GM18858 (cell line): ENCODE measurements around the gene USP5.

Source experiments
- ATAC-seq: cut with Tn5 transposase; IDR thresholded peaks from one replicate; pipeline ENCODE4 v1.9.1; 2021; ENCODE audit not compliant: unreplicated experiment

The USP5 gene

DNA sequence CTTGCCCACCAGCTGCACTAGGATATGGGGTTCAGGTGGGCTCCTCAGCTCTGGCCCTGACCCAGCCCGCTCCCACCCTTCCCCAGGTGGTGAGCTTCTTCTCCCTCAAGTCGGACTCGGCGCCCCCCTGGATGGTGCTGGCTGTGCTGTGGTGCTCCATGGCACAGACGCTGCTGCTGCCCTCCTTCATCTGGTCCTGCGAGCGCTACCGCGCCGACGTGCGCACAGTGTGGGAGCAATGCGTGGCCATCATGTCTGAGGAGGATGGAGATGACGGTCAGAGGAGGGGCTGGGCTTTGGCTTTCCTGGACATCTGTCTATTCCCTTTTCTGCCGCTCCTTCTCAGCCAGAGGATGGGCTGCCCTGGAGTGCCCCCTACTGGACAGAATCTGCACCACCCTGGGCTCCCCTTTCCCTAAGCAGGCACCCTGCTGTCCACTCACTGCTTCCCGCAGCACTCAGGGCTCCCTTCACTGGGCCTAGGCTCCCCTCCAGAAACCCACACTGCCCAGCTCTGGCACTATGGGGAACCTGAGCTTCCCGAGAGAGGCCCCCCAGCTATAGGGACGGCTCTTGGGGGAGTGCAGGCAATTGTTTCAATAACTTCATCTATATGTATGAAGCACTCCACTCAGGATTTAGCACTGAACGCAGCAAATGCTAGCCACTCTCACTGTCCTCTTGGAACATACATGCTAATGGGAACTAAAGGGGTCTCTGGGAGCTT is 26.4 kb upstream of the USP5 start:
- ATAC-seq, result no peak

DNA sequence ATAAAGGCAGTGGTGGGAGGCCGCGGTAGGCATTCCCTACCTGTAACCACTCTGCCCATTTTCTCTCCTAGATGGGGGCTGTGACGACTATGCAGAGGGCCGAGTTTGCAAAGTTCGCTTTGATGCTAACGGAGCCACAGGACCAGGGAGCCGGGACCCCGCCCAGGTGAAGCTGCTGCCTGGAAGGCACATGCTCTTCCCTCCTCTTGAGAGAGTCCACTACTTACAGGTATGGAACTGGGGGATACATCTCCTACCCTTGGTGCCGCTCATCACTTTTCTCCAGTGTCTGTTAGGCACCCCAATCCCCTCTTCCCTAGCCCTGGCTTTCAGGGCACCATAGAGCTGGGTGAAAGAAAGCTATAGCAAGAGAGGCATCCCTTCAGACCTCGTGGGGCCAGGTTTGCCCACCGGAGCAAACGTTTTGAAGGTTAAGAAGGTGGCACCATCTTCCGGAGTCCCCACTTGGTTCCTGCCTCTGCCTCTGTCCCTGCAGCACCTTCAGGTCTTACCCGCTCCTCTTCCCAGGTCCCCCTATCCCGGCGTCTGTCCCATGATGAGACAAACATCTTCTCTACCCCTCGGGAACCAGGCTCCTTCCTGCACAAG is 25.7 kb upstream of the USP5 start:
- no peak for ATAC-seq

GRCh38 chr12:6826734-6827436 is 25.1 kb upstream of the USP5 start:
- no peak for ATAC-seq

GRCh38 chr12:6827437-6827911 is 24.5 kb upstream of the USP5 start:
- ATAC-seq, result no peak

DNA sequence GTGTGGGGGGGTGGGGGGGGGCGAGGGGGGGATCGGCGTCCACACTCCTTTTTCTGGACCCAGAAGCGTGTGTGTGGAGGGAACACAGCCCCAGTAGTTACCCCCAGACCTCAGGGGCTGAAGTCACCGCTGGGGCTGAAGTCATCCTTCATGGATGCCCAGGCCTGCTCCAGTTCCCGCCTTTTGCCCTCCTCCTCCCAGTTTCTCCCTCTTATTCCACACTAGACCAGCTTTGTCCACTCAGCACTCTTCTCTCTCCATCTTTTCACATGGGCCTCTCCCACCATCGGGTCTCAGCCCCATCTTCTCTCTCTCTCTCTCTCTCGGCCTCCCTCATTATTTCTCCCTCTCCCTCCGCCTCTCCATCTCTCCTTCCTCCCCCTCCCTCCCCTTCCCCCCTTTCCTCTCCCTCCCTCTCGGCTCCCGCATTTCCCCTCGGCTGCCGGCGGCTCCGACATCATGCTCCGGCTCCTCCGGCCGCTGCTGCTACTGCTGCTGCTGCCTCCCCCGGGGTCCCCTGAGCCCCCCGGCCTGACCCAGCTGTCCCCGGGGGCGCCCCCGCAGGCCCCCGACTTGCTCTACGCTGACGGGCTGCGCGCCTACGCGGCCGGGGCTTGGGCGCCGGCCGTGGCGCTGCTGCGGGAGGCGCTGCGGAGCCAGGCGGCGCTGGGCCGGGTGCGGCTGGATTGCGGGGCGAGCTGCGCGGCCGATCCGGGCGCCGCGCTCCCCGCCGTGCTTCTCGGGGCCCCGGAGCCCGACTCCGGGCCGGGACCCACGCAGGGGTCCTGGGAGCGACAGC is 23.8 kb upstream of the USP5 start, which contains the start of gene P3H3:
TSS of gene P3H3 (plus strand) at position 426 of the 799 bp plus-strand sequence. CDS start at position 460, 34 bp downstream.
- no peak for ATAC-seq

- ATAC-seq, result no peak
Observed at GRCh38 chr12:6828781-6829535, 23.0 kb upstream of the USP5 start.

DNA sequence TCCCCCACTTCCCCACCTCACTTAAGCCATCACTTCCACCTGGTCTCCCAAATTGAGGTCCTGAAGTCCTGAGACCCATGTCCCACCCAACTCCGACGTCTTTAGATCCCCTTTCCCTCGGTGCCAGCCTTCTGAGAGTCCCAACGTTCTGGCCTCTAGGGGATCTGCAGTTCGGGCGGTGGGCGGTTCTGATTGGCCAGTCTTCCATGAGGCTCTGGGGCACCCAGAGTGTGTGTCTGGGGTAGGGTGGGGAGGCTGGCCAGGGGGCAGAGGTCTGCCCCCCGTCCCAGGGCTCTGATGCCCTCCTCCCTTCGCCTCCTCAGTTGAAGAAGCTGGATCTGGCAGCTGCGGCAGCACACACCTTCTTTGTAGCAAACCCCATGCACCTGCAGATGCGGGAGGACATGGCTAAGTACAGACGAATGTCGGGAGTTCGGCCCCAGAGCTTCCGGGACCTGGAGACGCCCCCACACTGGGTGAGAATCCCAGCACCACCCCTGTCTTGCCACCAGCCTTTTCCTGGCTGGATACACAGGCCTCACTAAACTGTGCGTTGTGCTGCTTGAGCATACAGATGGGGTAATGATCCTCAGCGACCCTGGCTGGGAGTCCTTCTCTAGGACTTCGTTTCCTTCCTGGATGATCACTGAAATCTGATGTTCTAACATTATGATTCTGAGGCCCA is 22.3 kb upstream of the USP5 start:
- no peak for ATAC-seq

- no peak for ATAC-seq
Observed at GRCh38 chr12:6830286-6830890, 21.6 kb upstream of the USP5 start.

DNA sequence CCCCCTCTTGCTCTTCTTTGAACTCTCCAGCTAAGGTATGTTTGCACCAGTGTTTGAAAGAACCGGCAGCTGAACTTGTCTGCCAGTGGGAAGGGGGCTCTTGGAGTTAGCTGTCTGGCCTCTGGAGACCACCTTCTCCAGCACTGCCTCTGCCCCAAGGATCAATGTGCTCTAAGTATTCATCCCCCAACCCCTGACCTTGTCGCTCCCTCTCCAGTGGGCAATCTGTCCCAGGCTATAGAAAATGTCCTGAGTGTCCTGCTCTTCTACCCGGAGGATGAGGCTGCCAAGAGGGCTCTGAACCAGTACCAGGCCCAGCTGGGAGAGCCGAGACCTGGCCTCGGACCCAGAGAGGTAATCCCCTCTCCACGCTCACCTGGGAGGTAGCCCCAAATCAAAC is 21.0 kb upstream of the USP5 start:
- no peak for ATAC-seq

- no peak for ATAC-seq
Observed at GRCh38 chr12:6831450-6831995, 20.4 kb upstream of the USP5 start.

DNA sequence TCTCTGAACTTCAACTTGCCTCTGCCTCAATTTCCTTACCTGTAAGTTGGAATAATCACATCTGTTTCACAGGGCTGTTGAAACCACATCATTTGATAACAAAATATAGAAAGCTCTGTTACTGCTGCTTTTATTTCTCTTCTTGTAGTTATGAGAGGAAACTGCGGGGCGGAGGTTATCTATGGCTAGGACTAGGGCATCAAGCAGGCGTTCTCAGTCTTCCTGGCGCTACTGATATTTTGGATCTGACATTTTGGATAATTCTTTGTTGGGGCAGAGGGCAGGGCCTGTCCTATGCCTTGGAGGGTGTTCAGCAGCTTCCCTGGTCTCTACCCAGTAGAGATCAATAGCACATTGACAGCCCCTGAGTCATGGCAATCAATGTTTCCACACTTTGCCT is 19.8 kb upstream of the USP5 start:
- ATAC-seq, result no peak

- no peak for ATAC-seq
Observed at GRCh38 chr12:6833189-6833890, 18.6 kb upstream of the USP5 start.

GRCh38 chr12:6834254-6834653 is 17.7 kb upstream of the USP5 start:
- no peak for ATAC-seq

- no peak for ATAC-seq
Observed at GRCh38 chr12:6834873-6835272, 17.1 kb upstream of the USP5 start.

DNA sequence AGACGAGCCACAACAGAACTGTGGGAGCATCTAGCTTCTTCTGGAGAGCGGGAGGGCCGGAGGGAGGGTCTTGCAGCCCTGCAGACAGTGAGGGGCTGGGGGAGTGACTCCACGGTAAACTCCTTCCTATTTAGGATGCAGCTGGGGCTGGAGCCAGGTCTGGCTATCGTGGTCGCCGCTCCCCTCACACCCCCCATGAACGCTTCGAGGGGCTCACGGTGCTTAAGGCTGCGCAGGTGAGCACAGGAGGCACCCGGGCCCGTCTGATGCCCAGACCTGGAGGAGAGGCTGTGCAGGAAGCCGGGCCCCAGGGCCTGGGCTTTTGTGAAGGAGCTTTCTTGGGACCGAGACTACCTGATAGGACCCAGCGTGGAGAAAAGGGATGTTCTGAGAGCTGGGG is 15.1 kb upstream of the USP5 start:
- no peak for ATAC-seq

DNA sequence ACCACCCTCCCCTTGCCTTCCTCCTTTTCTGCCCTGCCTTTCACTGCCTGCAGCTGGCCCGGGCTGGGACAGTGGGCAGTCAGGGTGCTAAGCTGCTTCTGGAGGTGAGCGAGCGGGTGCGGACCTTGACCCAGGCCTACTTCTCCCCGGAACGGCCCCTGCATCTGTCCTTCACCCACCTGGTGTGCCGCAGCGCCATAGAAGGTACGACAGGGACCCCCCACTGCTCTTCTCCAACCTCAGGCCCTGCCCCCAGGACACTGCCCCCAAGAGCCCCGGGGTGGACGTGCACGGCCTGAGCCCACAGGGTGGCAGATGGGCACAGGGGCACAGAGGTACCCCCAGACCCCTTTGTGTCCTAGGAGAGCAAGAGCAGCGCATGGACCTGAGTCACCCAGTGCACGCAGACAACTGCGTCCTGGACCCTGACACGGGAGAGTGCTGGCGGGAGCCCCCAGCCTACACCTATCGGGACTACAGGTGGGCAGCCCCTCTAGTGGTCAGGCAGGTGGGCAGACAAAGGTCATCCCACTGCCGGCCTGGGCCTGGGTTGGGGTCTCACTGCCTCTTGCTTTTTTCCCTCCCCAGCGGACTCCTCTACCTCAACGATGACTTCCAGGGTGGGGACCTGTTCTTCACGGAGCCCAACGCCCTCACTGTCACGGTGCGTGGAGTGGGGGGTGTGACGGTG is 14.4 kb upstream of the USP5 start:
- no peak for ATAC-seq

DNA sequence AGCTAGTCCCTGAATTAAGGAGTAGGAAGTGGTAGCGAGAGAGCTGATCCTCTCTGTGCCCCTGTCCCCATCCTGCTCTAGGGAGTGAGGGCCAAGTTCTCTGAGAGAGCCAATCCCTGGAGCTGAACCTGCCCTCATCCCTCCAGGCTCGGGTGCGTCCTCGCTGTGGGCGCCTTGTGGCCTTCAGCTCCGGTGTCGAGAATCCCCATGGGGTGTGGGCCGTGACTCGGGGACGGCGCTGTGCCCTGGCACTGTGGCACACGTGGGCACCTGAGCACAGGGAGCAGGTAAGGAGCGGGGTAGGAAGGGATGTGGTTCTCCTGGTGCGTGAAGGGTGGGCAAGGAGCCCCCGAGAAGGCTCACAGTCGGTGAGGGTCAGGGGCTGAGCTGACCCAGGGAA is 13.1 kb upstream of the USP5 start:
- ATAC-seq, result no peak
